ENCODE results near the gene PEF1.

PEF1 gene

DNA sequence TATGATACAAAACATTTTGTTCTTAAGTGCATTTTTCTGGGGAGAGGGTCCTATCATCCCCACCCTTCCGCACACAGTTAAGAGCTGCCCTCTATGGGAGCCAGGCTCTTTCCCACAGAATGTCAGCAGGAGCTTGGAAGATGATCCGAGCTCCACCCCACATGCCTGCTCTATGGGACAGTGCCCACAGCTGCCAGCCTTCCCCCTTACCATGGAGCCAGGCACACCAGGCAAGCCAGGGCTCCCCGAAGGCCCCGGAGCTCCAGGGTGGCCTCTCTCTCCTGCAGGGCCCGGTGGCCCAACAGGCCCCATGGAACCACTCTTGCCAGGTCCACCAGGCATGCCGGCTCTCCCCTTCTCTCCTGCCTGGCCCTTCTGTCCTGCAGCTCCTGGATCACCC, 10.4 kb upstream of the PEF1 start:
- DNase-seq (ENCODE audit: low spot score) = no peak

- DNase-seq (ENCODE audit: low spot score) = no peak
Measured at GRCh38 chr1:31654474-31654776, 9.7 kb upstream of the PEF1 start.

DNA sequence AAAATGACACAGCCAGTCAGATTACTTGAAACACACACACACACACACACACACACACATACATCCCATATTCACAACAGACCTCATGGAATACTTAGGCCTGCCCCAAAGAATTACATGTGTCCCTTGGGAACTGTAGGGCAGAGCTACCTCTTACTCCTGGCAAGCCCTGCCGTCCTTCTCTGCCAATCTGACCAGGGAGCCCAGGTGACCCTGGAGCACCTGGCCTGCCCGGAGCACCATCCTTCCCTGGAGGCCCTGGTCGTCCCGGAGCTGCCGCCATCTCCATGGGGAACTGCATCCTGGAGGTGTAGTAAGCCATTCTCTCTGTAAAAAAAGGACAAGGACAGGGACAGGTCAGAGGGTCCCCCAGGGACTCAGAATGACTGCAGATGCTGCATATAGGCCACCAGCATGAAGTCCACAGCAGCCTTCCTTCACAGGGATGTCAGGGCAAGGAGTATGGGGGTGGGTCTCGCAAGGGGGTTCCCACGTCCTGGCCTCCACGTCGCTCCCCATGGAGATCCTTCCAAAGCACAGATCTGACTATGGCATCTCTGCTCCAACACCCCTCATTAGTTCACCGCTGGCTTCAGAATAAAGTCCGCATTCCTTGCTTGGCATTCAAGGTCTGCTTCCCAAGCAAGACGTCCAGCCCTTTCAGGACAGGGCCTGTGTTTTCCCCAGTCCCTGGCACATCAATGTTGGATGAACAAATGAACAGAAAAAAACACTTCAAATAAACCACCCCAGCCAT, 9.2 kb upstream of the PEF1 start:
- no peak for DNase-seq (ENCODE audit: low spot score)

GRCh38 chr1:31652891-31653499, 8.3 kb upstream of the PEF1 start:
- no peak for DNase-seq (ENCODE audit: low spot score)

DNA sequence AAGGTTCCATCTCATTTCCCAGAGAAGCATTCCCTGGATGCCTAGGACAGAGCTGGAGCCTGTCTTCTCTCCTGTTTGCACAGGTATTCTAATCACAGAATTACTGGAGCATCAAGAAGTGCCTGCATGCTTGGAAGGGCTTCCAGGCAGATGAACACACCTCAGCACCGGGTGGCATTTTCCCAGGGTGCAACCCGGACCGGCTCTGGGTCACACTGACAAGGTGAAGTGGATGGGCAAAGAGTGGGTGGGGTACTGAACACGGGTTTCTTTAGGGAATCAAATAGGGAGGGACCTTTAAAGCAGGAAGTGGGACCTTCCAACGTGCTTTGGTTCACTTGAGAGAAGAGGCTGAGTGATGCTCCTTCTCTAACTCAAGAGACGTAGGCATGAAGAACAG, 7.1 kb upstream of the PEF1 start:
- DNase-seq (ENCODE audit: low spot score) = no peak

- no peak for DNase-seq (ENCODE audit: low spot score)
Measured at GRCh38 chr1:31651089-31651420, 6.4 kb upstream of the PEF1 start.

DNA sequence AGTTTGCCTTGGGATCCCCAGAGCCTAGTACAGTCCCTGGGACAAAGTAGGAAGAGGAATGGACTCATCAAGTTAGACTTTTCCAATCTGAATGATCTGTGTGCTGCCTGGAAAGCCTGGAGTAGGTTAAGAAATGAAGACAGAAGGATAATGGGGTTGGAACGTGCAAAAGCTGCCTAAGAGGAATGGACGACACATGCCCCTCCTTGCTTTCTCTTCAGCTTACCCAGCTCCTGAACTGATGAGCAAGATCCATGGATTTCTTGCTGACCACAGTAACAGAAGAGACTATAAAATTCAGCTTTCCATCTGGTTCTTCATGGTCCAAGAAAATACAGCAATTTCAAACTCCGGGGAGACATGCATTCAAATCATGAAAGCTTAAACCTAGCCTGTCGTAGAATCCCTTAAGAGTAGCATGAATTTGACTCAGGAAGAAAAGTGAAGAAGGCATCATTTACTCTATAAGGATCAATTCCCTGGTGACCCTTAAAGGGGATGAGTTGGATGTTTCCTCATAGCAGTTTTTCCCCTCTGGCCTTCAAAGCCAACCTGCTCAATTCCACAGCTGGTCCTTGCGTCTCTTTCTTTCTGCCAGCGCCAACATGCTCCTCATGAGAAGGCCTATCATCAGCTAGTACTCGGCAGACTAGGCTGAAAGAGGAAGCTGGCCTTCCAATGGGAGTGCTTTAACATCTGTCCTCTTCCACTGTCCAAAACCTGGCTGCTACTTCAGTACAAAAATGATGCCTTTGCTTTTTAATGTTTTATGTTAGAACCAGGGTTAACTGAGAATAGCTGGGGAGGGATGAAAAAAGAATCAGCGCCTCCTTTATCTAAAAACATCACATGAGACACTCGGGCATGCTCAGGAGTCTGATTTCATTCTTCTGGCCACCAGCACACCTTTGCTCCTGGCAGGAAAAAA, 5.7 kb upstream of the PEF1 start:
- DNase-seq (ENCODE audit: low spot score) = no peak

- no peak for DNase-seq (ENCODE audit: low spot score)
Measured at GRCh38 chr1:31648641-31649357, 4.1 kb upstream of the PEF1 start.

DNA sequence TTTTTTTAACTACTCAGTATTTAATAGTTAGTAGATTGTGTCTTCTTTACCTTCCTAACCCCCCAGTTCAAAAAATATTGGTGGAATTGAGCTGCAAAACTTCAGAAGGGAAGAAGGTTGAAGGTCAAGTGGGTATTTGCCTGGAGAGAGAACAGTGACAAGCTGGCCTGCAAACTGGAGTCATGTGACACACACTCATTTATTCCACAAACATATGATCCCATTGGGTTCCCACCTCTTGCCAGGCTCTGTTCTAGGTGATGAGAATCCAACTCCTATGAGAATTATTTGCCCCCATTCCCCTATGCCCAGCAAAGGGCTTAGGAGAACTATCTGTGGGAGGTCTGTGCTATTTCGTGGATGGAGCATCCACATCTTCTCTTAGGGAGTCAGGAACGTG, 3.5 kb upstream of the PEF1 start:
- DNase-seq (ENCODE audit: low spot score) = no peak

GRCh38 chr1:31647106-31647505, 2.4 kb upstream of the PEF1 start:
- no peak for DNase-seq (ENCODE audit: low spot score)

GRCh38 chr1:31646259-31646960, 1.7 kb upstream of the PEF1 start:
- DNase-seq (ENCODE audit: low spot score) = no peak

DNA sequence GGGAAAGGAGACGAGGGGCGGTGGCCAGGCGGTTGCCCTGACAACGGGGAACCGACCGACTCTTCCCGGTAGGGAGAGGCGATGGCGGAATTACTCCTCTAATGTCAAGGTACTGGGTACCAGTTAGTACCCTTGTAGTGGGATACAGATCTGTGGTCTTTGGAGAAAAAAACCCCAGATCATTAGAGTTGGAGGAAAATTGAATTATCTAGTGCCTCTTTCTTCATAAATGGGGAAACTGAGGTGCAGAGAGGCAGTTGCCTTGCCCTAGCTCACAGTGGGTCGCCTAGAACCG, 545 bp upstream of the PEF1 start:
- no peak for DNase-seq (ENCODE audit: low spot score)

DNA sequence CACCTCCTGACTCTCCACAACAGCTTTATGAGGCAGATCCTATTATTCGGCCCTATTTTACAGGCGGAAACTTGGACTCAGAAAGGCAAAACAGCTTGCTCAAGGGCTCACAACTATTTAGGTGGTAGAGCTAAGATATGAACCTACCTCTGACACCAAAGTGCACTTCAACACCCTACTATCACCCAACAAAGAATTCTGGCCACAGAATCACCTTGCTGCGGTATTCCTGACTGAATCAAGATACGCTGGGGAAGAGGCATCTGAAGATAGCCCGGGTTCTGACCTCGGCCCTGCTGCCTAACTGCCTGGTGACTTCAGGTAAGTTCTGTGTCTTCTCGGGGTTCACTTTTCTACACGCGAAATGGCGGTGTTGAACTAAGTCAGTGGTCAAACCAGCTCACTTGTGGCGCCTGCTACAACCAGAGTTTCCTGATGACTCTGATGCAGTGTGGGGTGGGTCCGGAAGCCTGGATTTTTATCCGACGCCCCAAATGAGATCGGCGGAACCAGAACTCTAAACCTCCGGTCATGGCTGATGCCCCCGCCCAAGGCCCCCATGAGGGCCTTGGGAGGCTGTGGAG, 608 bp downstream of the PEF1 start:
- DNase-seq (ENCODE audit: low spot score) = peak; percentile 60

DNA sequence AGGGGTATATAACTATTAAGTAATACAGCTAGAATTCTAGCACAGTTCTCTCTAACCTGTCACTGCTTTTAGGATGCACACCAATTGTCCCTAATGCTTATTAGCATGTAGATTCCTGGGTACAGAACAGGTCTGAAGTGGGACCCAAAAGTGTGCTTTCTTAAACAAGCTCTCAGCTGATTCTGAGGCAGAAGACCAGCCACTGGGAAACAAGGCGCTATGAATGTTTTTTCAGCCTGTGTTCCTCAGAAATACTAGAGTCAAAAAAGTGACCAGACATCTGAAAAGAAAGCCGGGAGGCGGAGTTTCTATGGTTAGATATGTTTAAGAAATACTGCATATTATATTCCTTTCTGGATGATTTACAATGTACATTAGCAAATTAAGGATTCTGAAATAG, 1.8 kb downstream of the PEF1 start:
- no peak for DNase-seq (ENCODE audit: low spot score)

GRCh38 chr1:31642366-31642765, 2.3 kb downstream of the PEF1 start:
- no peak for DNase-seq (ENCODE audit: low spot score)

DNA sequence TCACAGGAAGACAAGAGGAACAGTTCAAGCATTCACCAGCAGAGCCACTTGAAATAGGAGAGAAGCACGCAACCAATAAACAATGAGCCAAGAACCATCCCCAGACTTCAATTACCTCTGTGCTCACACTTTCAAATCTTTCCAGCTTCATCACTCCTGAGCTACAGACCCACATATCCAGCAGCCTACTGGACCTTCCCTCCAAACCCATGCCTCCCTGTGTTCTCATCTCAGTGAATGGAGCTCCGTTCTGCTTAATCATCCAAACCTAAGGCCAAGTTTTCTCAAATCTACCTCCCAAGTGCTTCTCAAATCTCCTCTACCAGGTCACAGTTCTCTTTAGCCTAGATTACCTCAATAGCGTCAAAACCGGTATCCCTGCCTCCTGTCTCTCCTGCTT, 3.7 kb downstream of the PEF1 start:
- DNase-seq (ENCODE audit: low spot score) = no peak

GRCh38 chr1:31640179-31640578, 4.5 kb downstream of the PEF1 start:
- DNase-seq (ENCODE audit: low spot score) = no peak

DNA sequence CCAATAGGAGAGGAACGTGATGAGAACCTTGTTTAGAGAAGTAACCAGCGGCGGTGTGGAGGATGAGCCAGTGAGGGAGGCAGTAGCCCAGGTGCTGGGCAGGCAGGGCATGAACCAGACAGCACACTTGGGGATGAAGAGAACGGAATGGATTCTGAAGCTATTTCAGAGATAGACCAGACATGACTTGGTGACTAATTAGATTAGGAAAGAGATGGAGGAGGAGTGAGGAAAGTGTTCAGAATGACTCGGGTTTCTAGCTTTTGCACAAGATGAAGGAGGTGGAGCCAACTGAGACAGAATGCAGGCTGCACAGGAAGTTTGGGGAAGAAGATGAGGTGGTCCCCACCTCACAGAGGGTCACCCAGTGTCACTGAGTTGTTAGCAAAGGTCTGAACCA, 5.1 kb downstream of the PEF1 start:
- no peak for DNase-seq (ENCODE audit: low spot score)

DNA sequence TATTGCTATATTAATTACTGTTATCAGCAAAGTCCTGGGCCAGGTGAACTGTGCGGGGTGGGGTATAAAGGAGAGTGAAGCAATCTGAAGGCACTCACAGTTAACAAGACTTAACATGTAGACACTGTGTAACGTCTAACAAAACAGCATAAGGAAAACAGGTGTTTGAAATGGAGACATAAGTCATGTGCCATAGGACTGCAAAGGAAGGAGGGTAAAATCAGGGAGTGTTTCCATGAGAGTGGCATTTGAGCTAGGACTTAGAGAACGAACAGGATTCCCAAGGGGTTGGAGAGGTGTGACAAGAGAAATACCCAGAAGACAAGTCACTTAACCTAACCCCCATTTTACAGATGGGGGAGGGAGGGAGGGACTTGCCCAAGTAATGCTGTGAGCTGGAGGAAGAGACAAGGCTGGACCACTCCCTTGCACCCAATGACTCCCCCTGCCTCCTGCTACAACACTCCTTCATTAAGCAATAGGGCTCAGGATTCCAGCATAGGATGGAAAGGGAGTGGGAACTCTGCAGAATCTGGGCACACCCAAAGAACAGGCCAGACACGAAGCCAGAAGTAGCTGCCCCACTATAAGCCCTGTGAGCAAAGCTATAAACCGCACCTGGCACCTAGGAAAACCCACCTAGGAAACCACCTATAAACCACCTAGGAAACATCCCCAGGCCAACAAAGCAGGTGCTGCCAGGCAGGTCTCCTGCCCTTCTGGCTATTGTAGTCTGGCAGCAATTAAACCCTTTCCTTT, 6.6 kb downstream of the PEF1 start:
- no peak for DNase-seq (ENCODE audit: low spot score)

GRCh38 chr1:31633117-31633516, 11.6 kb downstream of the PEF1 start:
- DNase-seq (ENCODE audit: low spot score) = no peak

GRCh38 chr1:31632649-31633048, 12.0 kb downstream of the PEF1 start:
- no peak for DNase-seq (ENCODE audit: low spot score)

All from CD4-positive, alpha-beta T cell treated with Interleukin-15 for 4 hours (primary cell).